Measurements from ENCODE around the gene ATF6. TPM values are rescaled to one million over a fixed set of nuclear protein-coding genes. Genes with fewer than 3 reads are reported as not detected.
"Not testable (repeated sequence)": the region's sequence is repeated elsewhere in the genome, so short reads cannot be mapped to it uniquely, and the experiment has no call there.

The ATF6 gene
- total and polyA plus RNA-seq, 9 donors = 13.4 to 21.0 (median 16.3) TPM

DNA sequence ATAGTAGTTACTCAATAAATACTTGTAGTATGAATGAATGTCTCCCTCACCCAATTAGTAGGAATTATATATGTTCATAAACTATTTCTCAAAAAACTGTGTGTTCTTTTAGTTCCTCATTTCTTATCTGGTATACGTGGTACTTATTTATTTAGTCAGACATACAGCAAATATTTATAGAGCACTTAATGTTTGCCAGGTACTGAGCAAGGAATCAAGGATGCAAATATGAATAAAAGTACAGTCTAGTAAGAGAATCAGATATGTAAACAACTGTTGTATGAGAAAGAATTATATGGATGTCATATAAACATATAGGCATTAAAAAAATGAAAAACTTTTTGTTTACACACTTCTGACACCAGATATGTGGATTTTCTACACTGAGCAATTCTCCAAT lies 58.5 kb downstream of the ATF6 start:
- Histone ChIP-seq H3K27ac (ENCODE audit: low read length) (no peak overlapping the region), H3K27me3 (ENCODE audit: control insufficient read depth, insufficient read depth, low read length) (no peaks in the 10 kb centered on the region), H3K4me1 (ENCODE audit: control insufficient read depth, insufficient read depth, low read length) (no peaks in the 10 kb centered on the region), H3K4me3 (ENCODE audit: low read length) (no peak overlapping the region), H3K36me3 (ENCODE audit: control insufficient read depth, insufficient read depth, low read length) (peaks cover 13% of the 10 kb centered on the region), H3K9me3 (replicated peaks; ENCODE audit: control insufficient read depth, low read depth, low read length) (no peaks in the 10 kb centered on the region)
- WGBS (ENCODE audit: insufficient coverage) = no CpG with 5 or more reads among the region's 1 CpG
- DNase-seq = no peak

DNA sequence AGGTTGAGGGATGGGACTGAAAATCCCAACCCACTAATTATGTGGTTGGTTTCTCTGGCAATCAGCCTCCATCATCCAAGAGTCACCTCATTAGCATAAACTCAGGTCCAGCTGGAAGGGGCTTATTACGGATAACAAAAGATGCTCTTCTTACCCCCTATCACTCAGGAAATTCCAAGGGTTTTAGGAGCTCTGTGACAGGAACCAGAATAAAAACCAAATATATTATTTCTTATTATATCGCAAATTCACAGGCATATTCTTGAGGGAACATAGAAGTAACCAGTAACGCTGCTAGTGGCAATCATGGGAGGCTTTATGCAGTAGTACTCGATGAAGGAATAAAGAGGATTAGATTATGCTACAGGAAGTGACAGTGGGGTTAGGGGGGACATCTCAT lies 59.7 kb downstream of the ATF6 start:
- H3K27ac ChIP-seq (ENCODE audit: low read length) = no peak overlapping the region
- no peak for DNase-seq
- H3K27me3 ChIP-seq (ENCODE audit: control insufficient read depth, insufficient read depth, low read length) = no peaks in the 10 kb centered on the region
- no peaks in the 10 kb centered on the region for H3K9me3 ChIP-seq (replicated peaks; ENCODE audit: control insufficient read depth, low read depth, low read length)
- H3K4me3 ChIP-seq (ENCODE audit: low read length) = no peak overlapping the region
- WGBS (ENCODE audit: insufficient coverage) = no CpG with 5 or more reads among the region's 4 CpGs
- no peaks in the 10 kb centered on the region for H3K4me1 ChIP-seq (ENCODE audit: control insufficient read depth, insufficient read depth, low read length)
- H3K36me3 ChIP-seq (ENCODE audit: control insufficient read depth, insufficient read depth, low read length) = peaks cover 10% of the 10 kb centered on the region

DNA sequence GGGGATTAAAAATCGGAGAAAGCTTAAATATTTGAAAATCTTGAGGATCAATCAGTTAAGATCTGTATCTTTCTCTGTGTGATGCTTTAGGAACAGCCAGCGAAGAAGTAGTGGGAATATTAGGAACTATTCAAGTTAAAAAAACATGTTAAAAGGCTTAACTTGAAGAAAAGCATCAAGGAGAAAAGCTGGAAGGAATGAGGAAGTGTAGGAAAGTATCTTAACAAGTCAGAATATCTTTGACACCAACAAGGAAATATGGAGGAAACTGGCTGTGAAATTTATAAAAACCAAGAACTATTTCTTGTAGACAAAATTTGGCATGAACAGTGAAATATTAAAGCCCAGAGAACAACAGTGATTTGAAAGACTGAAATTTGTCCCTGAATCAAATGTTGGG lies 60.4 kb downstream of the ATF6 start:
- no peak for DNase-seq
- no peaks in the 10 kb centered on the region for H3K27me3 ChIP-seq (ENCODE audit: control insufficient read depth, insufficient read depth, low read length)
- H3K9me3 ChIP-seq (replicated peaks; ENCODE audit: control insufficient read depth, low read depth, low read length) = no peaks in the 10 kb centered on the region
- no peaks in the 10 kb centered on the region for H3K4me1 ChIP-seq (ENCODE audit: control insufficient read depth, insufficient read depth, low read length)
- H3K4me3 ChIP-seq (ENCODE audit: low read length) = no peak overlapping the region
- H3K36me3 ChIP-seq (ENCODE audit: control insufficient read depth, insufficient read depth, low read length) = peaks cover 10% of the 10 kb centered on the region
- H3K27ac ChIP-seq (ENCODE audit: low read length) = no peak overlapping the region
- 86% methylated on average over 1 of the region's 2 CpGs for WGBS (ENCODE audit: insufficient coverage)

DNA sequence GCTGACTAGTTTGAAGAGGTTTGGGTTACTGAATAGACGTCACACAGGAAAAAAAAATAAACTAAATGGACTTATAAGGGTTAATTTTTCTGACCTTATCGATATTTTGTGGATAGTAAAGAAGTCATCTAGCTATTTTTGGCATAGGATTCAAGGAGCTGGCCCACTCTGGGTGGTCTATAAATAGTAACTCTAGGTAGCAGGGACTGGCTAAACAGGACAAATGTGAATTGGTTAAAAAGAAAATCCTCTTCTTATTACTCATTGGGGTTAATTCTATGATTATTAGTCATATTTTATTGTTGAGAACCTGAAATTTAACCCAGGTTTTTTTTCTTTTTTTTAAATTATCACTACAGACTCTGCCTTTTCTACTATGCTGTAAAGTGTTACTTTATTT lies 61.7 kb downstream of the ATF6 start:
- Histone ChIP-seq H3K27ac (ENCODE audit: low read length) (no peak overlapping the region), H3K9me3 (replicated peaks; ENCODE audit: control insufficient read depth, low read depth, low read length) (no peaks in the 10 kb centered on the region), H3K36me3 (ENCODE audit: control insufficient read depth, insufficient read depth, low read length) (peaks cover 10% of the 10 kb centered on the region), H3K4me1 (ENCODE audit: control insufficient read depth, insufficient read depth, low read length) (no peaks in the 10 kb centered on the region), H3K27me3 (ENCODE audit: control insufficient read depth, insufficient read depth, low read length) (no peaks in the 10 kb centered on the region), H3K4me3 (ENCODE audit: low read length) (no peak overlapping the region)
- DNase-seq = no peak
- WGBS (ENCODE audit: insufficient coverage) = no CpG with 5 or more reads among the region's 2 CpGs

DNA sequence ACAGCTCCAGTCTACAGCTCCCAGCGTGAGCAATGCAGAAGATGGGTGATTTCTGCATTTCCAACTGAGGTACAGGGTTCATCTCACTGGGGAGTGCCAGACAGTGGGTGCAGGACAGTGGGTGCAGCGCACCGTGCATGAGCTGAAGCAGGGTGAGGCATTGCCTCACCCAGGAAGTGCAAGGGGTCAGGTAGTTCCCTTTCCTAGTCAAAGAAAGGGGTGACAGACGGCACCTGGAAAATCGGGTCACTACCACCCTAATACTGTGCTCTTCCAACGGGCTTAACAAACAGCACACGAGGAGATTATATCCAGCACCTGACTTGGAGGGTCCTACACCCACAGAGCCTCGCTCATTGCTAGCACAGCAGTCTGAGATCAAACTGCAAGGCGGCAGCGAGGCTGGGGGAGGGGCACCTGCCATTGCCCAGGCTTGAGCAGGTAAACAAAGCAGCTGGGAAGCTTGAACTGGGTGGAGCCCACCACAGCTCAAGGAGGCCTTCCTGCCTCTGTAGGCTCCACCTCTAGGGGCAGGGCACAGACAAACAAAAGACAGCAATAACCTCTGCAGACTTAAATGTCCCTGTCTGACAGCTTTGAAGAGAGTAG lies 66.3 kb downstream of the ATF6 start:
- not testable (repeated sequence) for H3K4me3 ChIP-seq (ENCODE audit: low read length); H3K9me3 ChIP-seq (replicated peaks; ENCODE audit: control insufficient read depth, low read depth, low read length); H3K36me3 ChIP-seq (ENCODE audit: control insufficient read depth, insufficient read depth, low read length); DNase-seq; H3K27me3 ChIP-seq (ENCODE audit: control insufficient read depth, insufficient read depth, low read length); H3K27ac ChIP-seq (ENCODE audit: low read length); H3K4me1 ChIP-seq (ENCODE audit: control insufficient read depth, insufficient read depth, low read length)
- 98% methylated on average over 8 of the region's 10 CpGs for whole genome bisulfite sequencing (ENCODE audit: insufficient coverage)

DNA sequence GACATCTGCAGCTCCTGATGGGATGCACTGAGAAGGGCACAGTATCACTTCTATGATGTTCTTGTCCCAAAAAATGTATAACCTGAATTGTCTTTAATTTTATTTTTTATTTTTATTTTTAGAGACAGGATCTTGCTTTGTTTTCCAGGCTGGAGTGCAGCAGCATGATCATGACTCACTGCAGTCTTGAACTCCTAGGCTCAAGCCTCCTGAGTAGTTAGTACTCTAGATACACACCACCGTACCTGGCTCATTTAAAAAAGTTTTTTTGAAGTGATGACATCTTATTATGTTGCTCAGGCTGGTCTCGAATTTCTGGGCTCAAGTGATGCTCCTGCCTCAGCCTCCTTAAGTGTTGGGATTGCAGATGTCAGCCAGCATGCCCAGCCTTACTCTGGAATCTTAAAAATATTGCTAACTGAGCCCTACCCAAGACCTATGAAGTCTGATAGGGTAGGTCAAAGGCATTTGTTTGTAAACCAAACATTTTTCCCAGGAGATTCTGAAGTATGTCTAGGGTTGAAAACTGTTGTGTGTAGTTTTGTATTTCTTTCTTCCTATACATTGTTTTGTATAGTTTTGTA lies 68.9 kb downstream of the ATF6 start:
- no peaks in the 10 kb centered on the region for H3K27me3 ChIP-seq (ENCODE audit: control insufficient read depth, insufficient read depth, low read length)
- no peak for DNase-seq
- H3K27ac ChIP-seq (ENCODE audit: low read length) = no peak overlapping the region
- no peaks in the 10 kb centered on the region for H3K36me3 ChIP-seq (ENCODE audit: control insufficient read depth, insufficient read depth, low read length)
- H3K9me3 ChIP-seq (replicated peaks; ENCODE audit: control insufficient read depth, low read depth, low read length) = no peaks in the 10 kb centered on the region
- no peak overlapping the region for H3K4me3 ChIP-seq (ENCODE audit: low read length)
- WGBS (ENCODE audit: insufficient coverage) = no CpG with 5 or more reads among the region's 2 CpGs
- H3K4me1 ChIP-seq (ENCODE audit: control insufficient read depth, insufficient read depth, low read length) = no peaks in the 10 kb centered on the region

DNA sequence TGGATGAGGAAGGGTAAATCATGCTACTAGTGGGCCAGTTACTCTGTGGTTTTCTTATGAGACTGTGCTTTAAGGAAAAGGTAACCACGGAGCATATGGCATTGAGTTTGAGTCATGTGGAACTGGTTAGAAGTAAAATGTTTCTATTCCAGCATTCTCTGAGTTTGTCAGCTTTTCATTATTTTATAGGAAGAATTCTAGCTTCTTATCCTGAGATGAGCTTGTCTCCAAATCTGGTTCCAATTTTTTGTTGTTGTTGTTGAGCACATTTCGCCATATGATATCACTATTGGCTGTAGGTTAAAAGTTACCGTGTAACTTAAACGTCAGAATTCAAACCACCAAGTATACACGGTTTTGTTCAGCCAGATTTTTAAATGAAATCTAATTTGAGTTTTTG lies 69.9 kb downstream of the ATF6 start:
- no peaks in the 10 kb centered on the region for H3K27me3 ChIP-seq (ENCODE audit: control insufficient read depth, insufficient read depth, low read length)
- H3K9me3 ChIP-seq (replicated peaks; ENCODE audit: control insufficient read depth, low read depth, low read length) = no peaks in the 10 kb centered on the region
- no CpG with 5 or more reads among the region's 5 CpGs for WGBS (ENCODE audit: insufficient coverage)
- no peak overlapping the region for H3K4me3 ChIP-seq (ENCODE audit: low read length)
- H3K36me3 ChIP-seq (ENCODE audit: control insufficient read depth, insufficient read depth, low read length) = no peaks in the 10 kb centered on the region
- peak overlapping the region; percentile 25 for H3K27ac ChIP-seq (ENCODE audit: low read length)
- peak; percentile 80 for DNase-seq
- H3K4me1 ChIP-seq (ENCODE audit: control insufficient read depth, insufficient read depth, low read length) = no peaks in the 10 kb centered on the region

DNA sequence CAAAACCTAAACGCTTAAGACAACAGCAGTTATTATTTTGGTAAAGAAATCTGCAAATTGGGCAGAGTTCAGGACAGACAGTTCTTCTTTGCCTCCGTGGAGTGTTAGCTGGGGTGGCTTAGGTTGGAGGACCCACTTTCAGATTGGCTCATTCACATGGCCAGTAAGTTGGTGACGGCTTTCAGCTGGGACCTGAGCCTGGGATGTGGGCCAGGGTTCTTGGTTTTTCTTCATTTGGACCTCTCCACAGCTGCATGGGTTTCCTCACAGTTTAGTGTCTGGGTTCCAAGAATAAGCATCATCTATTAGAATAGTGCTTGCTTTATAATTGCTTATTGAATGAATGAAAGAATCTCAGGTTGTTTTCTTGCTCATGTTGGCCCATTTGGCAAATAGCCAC lies 72.2 kb downstream of the ATF6 start:
- H3K27ac ChIP-seq (ENCODE audit: low read length) = no peak overlapping the region
- H3K4me3 ChIP-seq (ENCODE audit: low read length) = no peak overlapping the region
- peaks cover 3% of the 10 kb centered on the region for H3K36me3 ChIP-seq (ENCODE audit: control insufficient read depth, insufficient read depth, low read length)
- no peaks in the 10 kb centered on the region for H3K4me1 ChIP-seq (ENCODE audit: control insufficient read depth, insufficient read depth, low read length)
- no peaks in the 10 kb centered on the region for H3K9me3 ChIP-seq (replicated peaks; ENCODE audit: control insufficient read depth, low read depth, low read length)
- DNase-seq = peak; percentile 36
- WGBS (ENCODE audit: insufficient coverage) = 75% methylated on average over 2 of the region's 3 CpGs
- no peaks in the 10 kb centered on the region for H3K27me3 ChIP-seq (ENCODE audit: control insufficient read depth, insufficient read depth, low read length)

DNA sequence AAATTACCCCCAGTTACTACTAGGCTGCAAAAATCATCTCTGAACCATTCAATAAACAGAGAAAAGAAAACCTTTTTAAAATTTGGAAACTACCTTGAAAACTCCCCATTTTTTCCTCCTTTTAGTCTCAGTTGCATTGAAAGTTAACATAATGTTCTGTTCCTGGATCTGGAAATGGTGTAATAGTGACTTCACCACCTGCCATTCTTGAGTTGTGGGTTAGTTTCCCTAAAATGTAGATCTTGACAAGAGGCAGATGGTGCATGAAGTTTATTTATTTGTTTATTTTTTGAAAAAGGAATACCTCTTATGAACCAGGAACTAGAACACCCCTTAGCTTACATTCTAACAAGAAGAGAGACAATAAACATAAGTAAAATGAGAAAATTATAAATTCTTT lies 72.8 kb downstream of the ATF6 start:
- peaks cover 3% of the 10 kb centered on the region for H3K36me3 ChIP-seq (ENCODE audit: control insufficient read depth, insufficient read depth, low read length)
- no peaks in the 10 kb centered on the region for H3K27me3 ChIP-seq (ENCODE audit: control insufficient read depth, insufficient read depth, low read length)
- DNase-seq = no peak
- H3K27ac ChIP-seq (ENCODE audit: low read length) = no peak overlapping the region
- H3K4me1 ChIP-seq (ENCODE audit: control insufficient read depth, insufficient read depth, low read length) = no peaks in the 10 kb centered on the region
- no peaks in the 10 kb centered on the region for H3K9me3 ChIP-seq (replicated peaks; ENCODE audit: control insufficient read depth, low read depth, low read length)
- no peak overlapping the region for H3K4me3 ChIP-seq (ENCODE audit: low read length)

DNA sequence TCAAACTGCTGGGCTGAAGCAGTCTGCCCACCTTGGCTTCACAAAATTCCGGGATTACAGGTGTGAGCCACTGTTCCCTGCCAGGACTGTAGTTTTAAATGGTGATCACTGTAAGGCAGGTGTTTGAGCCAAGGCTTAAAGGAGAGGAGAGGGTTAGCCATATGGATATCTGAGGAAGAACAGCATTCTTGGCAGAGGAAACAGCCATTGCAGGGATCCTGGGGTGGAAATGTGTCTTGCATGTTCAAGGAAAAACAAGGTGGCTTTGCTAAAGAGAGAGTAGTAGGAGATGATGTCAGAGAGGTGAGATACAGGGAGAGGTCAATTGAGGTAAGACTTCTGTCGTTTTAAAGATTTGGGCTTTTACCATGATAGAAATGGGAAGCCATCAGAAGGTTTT lies 73.5 kb downstream of the ATF6 start:
- Histone ChIP-seq H3K27ac (ENCODE audit: low read length) (no peak overlapping the region), H3K4me1 (ENCODE audit: control insufficient read depth, insufficient read depth, low read length) (no peaks in the 10 kb centered on the region), H3K9me3 (replicated peaks; ENCODE audit: control insufficient read depth, low read depth, low read length) (no peaks in the 10 kb centered on the region), H3K27me3 (ENCODE audit: control insufficient read depth, insufficient read depth, low read length) (no peaks in the 10 kb centered on the region), H3K4me3 (ENCODE audit: low read length) (no peak overlapping the region), H3K36me3 (ENCODE audit: control insufficient read depth, insufficient read depth, low read length) (peaks cover 3% of the 10 kb centered on the region)
- DNase-seq = no peak
- WGBS (ENCODE audit: insufficient coverage) = 100% methylated on average over 1 of the region's 2 CpGs

DNA sequence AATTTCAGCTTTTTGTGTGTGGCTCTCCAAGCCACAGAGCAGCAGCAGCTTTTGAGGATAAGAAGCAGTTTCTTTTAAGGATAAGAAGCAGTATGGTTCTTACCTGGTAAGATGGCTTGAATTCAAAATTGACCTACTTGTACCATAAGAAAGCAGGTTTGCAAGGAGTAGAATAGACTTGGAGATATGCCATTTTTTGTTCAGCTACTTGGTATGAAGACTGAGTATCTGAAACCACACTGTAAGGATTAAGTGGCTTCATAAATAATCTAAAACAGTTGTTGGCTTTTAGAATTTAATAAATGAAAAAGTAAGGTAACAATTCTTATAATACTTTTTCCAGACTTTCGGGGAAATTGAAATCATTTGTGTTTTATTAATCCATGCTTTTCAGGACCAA lies 74.2 kb downstream of the ATF6 start:
- no peaks in the 10 kb centered on the region for H3K27me3 ChIP-seq (ENCODE audit: control insufficient read depth, insufficient read depth, low read length)
- no peak overlapping the region for H3K4me3 ChIP-seq (ENCODE audit: low read length)
- no peak overlapping the region for H3K27ac ChIP-seq (ENCODE audit: low read length)
- peaks cover 3% of the 10 kb centered on the region for H3K36me3 ChIP-seq (ENCODE audit: control insufficient read depth, insufficient read depth, low read length)
- no CpG with 5 or more reads among the region's 1 CpG for WGBS (ENCODE audit: insufficient coverage)
- no peaks in the 10 kb centered on the region for H3K4me1 ChIP-seq (ENCODE audit: control insufficient read depth, insufficient read depth, low read length)
- H3K9me3 ChIP-seq (replicated peaks; ENCODE audit: control insufficient read depth, low read depth, low read length) = no peaks in the 10 kb centered on the region
- DNase-seq = peak; percentile 10

All from muscle of leg (tissue), 11 donors.